ENCODE measurements around the gene NTN4. TPM values are rescaled to one million over a fixed set of nuclear protein-coding genes. Genes with fewer than 3 reads are reported as not detected.

The NTN4 gene
- polyA plus RNA-seq, 1 donor (not counting 4 experiments of a cell fraction or from before 2014, with no cell fraction given): 8.3 TPM

DNA sequence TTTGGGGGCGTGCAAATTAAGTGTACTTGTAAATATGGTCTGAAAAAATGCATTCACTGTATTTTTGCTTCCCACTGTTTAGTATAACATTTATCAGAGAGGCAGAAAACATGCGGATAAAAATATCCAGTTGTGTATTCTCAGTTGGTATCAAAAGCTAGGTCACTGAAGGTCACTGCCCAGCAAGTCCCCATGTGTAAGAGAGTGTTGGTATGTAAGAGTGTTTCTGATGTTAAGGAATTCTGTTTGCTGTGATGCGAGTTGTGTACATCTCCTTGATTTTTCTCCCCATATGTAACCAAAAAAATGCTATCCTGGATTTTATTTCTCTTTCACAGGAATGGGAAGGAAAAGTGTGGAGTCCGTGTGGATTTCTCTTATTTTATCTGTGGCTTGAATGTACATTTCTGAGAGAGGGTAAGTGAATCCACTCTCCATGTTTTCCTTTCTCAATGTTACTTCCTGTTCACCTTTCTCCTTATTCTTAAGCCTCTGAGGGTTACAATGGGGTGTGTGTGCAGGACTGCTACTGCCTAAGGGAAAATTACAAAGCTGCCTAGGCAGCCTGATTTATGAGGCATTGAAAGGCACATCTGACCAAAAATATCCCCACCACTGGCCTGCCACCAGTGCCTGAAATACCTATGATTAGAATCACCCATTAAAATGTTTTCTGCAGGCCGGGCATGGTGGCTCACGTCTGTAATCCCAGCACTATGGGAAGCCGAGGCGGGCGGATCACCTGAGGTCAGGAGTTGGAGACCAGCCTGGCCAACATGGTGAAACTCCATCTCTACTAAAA lies 141.4 kb downstream of the NTN4 start:
- Histone ChIP-seq H3K9me3 (ENCODE audit: control insufficient read depth, low read depth, low read length) (no peaks in the 10 kb centered on the region), H3K27me3 (ENCODE audit: control insufficient read depth, extremely low read depth, insufficient read depth, low read length) (no peaks in the 10 kb centered on the region), H4K20me1 (ENCODE audit: control insufficient read depth, extremely low read depth, insufficient read depth, low read length) (no peaks in the 10 kb centered on the region), H3K27ac (ENCODE audit: control insufficient read depth, insufficient read depth, low read length) (peak overlapping the region; percentile 80), H3K4me2 (ENCODE audit: control insufficient read depth, extremely low read depth, insufficient read depth, low read depth, low read length) (peak overlapping the region; percentile 74), H3K9me1 (ENCODE audit: control insufficient read depth, extremely low read depth, insufficient read depth, low read length) (no peaks in the 10 kb centered on the region), H3K79me2 (ENCODE audit: control insufficient read depth, insufficient read depth, low read length) (no peaks in the 10 kb centered on the region), H3K4me3 (ENCODE audit: control insufficient read depth in 2 of 3, extremely low read depth in 1 of 3, insufficient read depth in 2 of 3, low read depth in 1 of 3, low read length in 3 of 3) (no peak overlapping the region), H3K36me3 (ENCODE audit: control insufficient read depth in 2 of 2, extremely low read depth in 1 of 2, insufficient read depth in 2 of 2, low read length in 2 of 2) (no peaks in the 10 kb centered on the region), H3K4me1 (ENCODE audit: control insufficient read depth, extremely low read depth, insufficient read depth, low read length) (peaks cover 30% of the 10 kb centered on the region), H2AFZ (ENCODE audit: control insufficient read depth, low read length) (peak overlapping the region; percentile 89), H3K9ac (ENCODE audit: control insufficient read depth, extremely low read depth, insufficient read depth, low read length) (peak overlapping the region; percentile 1)
- no peak for TF ChIP-seq EZH2 (IDR thresholded peaks at IDR 0.05; ENCODE audit: low read length)
- TF ChIP-seq, protein P1, sequence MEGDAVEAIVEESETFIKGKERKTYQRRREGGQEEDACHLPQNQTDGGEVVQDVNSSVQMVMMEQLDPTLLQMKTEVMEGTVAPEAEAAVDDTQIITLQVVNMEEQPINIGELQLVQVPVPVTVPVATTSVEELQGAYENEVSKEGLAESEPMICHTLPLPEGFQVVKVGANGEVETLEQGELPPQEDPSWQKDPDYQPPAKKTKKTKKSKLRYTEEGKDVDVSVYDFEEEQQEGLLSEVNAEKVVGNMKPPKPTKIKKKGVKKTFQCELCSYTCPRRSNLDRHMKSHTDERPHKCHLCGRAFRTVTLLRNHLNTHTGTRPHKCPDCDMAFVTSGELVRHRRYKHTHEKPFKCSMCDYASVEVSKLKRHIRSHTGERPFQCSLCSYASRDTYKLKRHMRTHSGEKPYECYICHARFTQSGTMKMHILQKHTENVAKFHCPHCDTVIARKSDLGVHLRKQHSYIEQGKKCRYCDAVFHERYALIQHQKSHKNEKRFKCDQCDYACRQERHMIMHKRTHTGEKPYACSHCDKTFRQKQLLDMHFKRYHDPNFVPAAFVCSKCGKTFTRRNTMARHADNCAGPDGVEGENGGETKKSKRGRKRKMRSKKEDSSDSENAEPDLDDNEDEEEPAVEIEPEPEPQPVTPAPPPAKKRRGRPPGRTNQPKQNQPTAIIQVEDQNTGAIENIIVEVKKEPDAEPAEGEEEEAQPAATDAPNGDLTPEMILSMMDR (optimal IDR thresholded peaks at IDR 0.05 in 1 of 3, IDR thresholded peaks at IDR 0.05 in 1 of 3, conservative IDR thresholded peaks at IDR 0.05 in 1 of 3; ENCODE audit: extremely low read depth in 1 of 3, insufficient read depth in 2 of 3, low read length in 3 of 3): no peak
- DNase-seq (ENCODE audit: low read depth, low spot score) (peak; percentile 81), FAIRE-seq (peak; percentile 59)
- dilution Hi-C loops (cut with MboI; ENCODE audit: extremely low pct_ligation_motif_present, low sequenced_read_pairs): no loop called here

DNA sequence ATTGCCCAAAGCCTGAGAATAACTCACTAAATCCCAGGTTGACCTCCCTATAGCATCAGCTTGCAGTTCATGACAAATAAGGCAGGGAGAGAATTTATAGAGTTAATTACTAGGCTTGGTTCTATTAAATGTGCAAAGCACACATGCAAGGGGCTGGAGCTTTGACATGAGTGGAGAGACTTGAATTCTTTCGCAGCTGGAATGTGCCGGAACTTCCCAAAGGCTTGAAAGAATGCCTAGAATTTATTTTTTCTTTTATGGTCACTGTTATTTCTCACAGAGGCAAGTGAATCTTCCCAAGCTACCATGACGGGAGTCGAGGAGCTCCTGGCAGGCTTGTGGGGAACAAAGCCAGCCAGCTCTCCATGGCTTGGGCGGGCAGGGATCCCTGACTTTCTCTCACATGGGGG lies 143.8 kb downstream of the NTN4 start:
- DNase-seq (ENCODE audit: low read depth, low spot score) (no peak), FAIRE-seq (no peak)
- Histone ChIP-seq H3K27ac (ENCODE audit: control insufficient read depth, insufficient read depth, low read length) (no peak overlapping the region), H3K79me2 (ENCODE audit: control insufficient read depth, insufficient read depth, low read length) (no peaks in the 10 kb centered on the region), H2AFZ (ENCODE audit: control insufficient read depth, low read length) (no peak overlapping the region), H3K36me3 (ENCODE audit: control insufficient read depth in 2 of 2, extremely low read depth in 1 of 2, insufficient read depth in 2 of 2, low read length in 2 of 2) (no peaks in the 10 kb centered on the region), H3K27me3 (ENCODE audit: control insufficient read depth, extremely low read depth, insufficient read depth, low read length) (no peaks in the 10 kb centered on the region), H3K4me1 (ENCODE audit: control insufficient read depth, extremely low read depth, insufficient read depth, low read length) (peaks cover 14% of the 10 kb centered on the region), H3K9ac (ENCODE audit: control insufficient read depth, extremely low read depth, insufficient read depth, low read length) (no peak overlapping the region), H3K9me3 (ENCODE audit: control insufficient read depth, low read depth, low read length) (no peaks in the 10 kb centered on the region), H3K4me3 (ENCODE audit: control insufficient read depth in 2 of 3, extremely low read depth in 1 of 3, insufficient read depth in 2 of 3, low read depth in 1 of 3, low read length in 3 of 3) (no peak overlapping the region), H4K20me1 (ENCODE audit: control insufficient read depth, extremely low read depth, insufficient read depth, low read length) (no peaks in the 10 kb centered on the region), H3K9me1 (ENCODE audit: control insufficient read depth, extremely low read depth, insufficient read depth, low read length) (no peaks in the 10 kb centered on the region), H3K4me2 (ENCODE audit: control insufficient read depth, extremely low read depth, insufficient read depth, low read depth, low read length) (no peak overlapping the region)
- dilution Hi-C loops (cut with MboI; ENCODE audit: extremely low pct_ligation_motif_present, low sequenced_read_pairs): no loop called here
- TF ChIP-seq, protein P1 (optimal IDR thresholded peaks at IDR 0.05 in 1 of 3, IDR thresholded peaks at IDR 0.05 in 1 of 3, conservative IDR thresholded peaks at IDR 0.05 in 1 of 3; ENCODE audit: extremely low read depth in 1 of 3, insufficient read depth in 2 of 3, low read length in 3 of 3): no peak
- no peak for TF ChIP-seq EZH2 (IDR thresholded peaks at IDR 0.05; ENCODE audit: low read length)
